WTC11 (cell line): ENCODE measurements around the gene ROBO1. TPM values are rescaled to one million over a fixed set of nuclear protein-coding genes. Genes with fewer than 3 reads are reported as not detected.

ENCODE experiments used
- ATAC-seq: fragments of 200-7000 bp; cut with Tn5 transposase; 2 replicates; pipeline ENCODE4 v1.10.0; 2021; ENCODE audit warnings: mild to moderate bottlenecking, moderate library complexity
- CTCF ChIA-PET: fragments of 300-600 bp; sonication (Branson Sonifier 250); formaldehyde crosslinking; loops from one replicate; lab custom pipeline; 2021; ENCODE audit warnings: antibody characterized with exemption; lab: Charles Lee
- POLR2A ChIA-PET: fragments of 350-600 bp; sonication (Branson Sonifier 250); formaldehyde crosslinking; loops from one replicate; lab custom pipeline; 2021; ENCODE audit warnings: antibody characterized with exemption; lab: Charles Lee
- DNase-seq: peaks from one replicate; pipeline ENCODE4 v3.0.0; 2021; ENCODE audit warnings: low spot score
- H3K27ac Mint-ChIP-seq: 2 replicates; pipeline ENCODE4 v1.8.0; 2021; ENCODE audit warnings: mixed read lengths
- H3K27me3 Mint-ChIP-seq: 2 replicates; pipeline ENCODE4 v1.8.0; 2021; ENCODE audit warnings: low read depth, mild to moderate bottlenecking, moderate library complexity, mixed read lengths
- H3K36me3 Mint-ChIP-seq: 2 replicates; pipeline ENCODE4 v1.8.0; 2021; ENCODE audit warnings: mixed read lengths
- H3K4me1 Mint-ChIP-seq: 2 replicates; pipeline ENCODE4 v1.8.0; 2022; ENCODE audit warnings: mixed read lengths
- H3K4me3 Mint-ChIP-seq: 2 replicates; pipeline ENCODE4 v1.8.0; 2021; ENCODE audit warnings: mild to moderate bottlenecking, moderate library complexity, mixed read lengths
- H3K9me3 Mint-ChIP-seq: 2 replicates; pipeline ENCODE4 v1.8.0; 2021; ENCODE audit warnings: mixed read lengths
- ESRRA ChIP-seq: sonication (generic); formaldehyde crosslinking; IDR thresholded peaks from 2 replicates; pipeline ENCODE4 v1.8.1; 2022; ENCODE audit warnings: mild to moderate bottlenecking, missing genetic modification reagents, borderline replicate concordance
- FOXK1 ChIP-seq: sonication (generic); formaldehyde crosslinking; IDR thresholded peaks from 2 replicates; pipeline ENCODE4 v1.8.0; 2022; ENCODE audit warnings: mild to moderate bottlenecking, moderate library complexity, missing genetic modification reagents
- GABPB1 ChIP-seq: sonication (generic); formaldehyde crosslinking; IDR thresholded peaks from 2 replicates; pipeline ENCODE4 v1.8.1; 2023; ENCODE audit warnings: mild to moderate bottlenecking, missing genetic modification reagents
- GRHL2 ChIP-seq: fragments of 250-450 bp; sonication (Bioruptor Pico); IDR thresholded peaks from 2 replicates; pipeline ENCODE4 v1.8.0; 2022; ENCODE audit warnings: mild to moderate bottlenecking, moderate library complexity; ENCODE audit not compliant: insufficient replicate concordance, severe bottlenecking
- HMGA2 ChIP-seq: fragments of 250-450 bp; sonication (Bioruptor Pico); IDR thresholded peaks from 2 replicates; pipeline ENCODE4 v1.4.0; 2021; ENCODE audit warnings: mild to moderate bottlenecking, moderate library complexity
- OVOL2 ChIP-seq: fragments of 250-450 bp; sonication (Bioruptor Pico); IDR thresholded peaks from 2 replicates; pipeline ENCODE4 v1.9.0; 2021; ENCODE audit warnings: mild to moderate bottlenecking, borderline replicate concordance
- RORB ChIP-seq: fragments of 250-450 bp; sonication (Bioruptor Pico); IDR thresholded peaks from 2 replicates; pipeline ENCODE4 v1.9.0; 2021; ENCODE audit warnings: mild to moderate bottlenecking
- SMAD3 ChIP-seq: sonication (generic); formaldehyde crosslinking; IDR thresholded peaks from 2 replicates; pipeline ENCODE4 v1.8.0; 2022; ENCODE audit warnings: missing genetic modification reagents, mild to moderate bottlenecking, borderline replicate concordance
- TEAD1 ChIP-seq: sonication (generic); formaldehyde crosslinking; IDR thresholded peaks from 2 replicates; pipeline ENCODE4 v1.8.0; 2022; ENCODE audit warnings: mild to moderate bottlenecking, missing genetic modification reagents
- ZNF121 ChIP-seq: sonication (generic); formaldehyde crosslinking; IDR thresholded peaks from 2 replicates; pipeline ENCODE4 v1.8.0; 2023; ENCODE audit warnings: missing genetic modification reagents
- ZNF416 ChIP-seq: fragments of 250-450 bp; sonication (Bioruptor Pico); IDR thresholded peaks from 2 replicates; pipeline ENCODE4 v1.9.0; 2021; ENCODE audit warnings: mild to moderate bottlenecking, inconsistent platforms
- total RNA-seq: library from RNA; stranded (reverse); gene quantifications from 3 replicates; pipeline ENCODE4 v1.2.3, GENCODE V29; 2021
- TF ChIP-seq, protein P1 (sequence below): sonication (generic); formaldehyde crosslinking; IDR thresholded peaks from 2 replicates; pipeline ENCODE4 v1.8.1; 2022; ENCODE audit warnings: missing genetic modification reagents, borderline replicate concordance
- TF ChIP-seq, protein P2 (sequence below): sonication (generic); formaldehyde crosslinking; IDR thresholded peaks from 2 replicates; pipeline ENCODE4 v1.8.1; 2022; ENCODE audit warnings: low read depth, mild to moderate bottlenecking, moderate library complexity, missing genetic modification reagents, borderline replicate concordance
- TF ChIP-seq, protein P3 (sequence below): sonication (generic); formaldehyde crosslinking; IDR thresholded peaks from 2 replicates; pipeline ENCODE4 v1.8.0; 2022; ENCODE audit warnings: missing genetic modification reagents
- TF ChIP-seq, protein P4 (sequence below): fragments of 250-450 bp; sonication (Bioruptor Pico); IDR thresholded peaks from 2 replicates; pipeline ENCODE4 v1.9.0; 2021; ENCODE audit warnings: mild to moderate bottlenecking
- TF ChIP-seq, protein P5 (sequence below): sonication (generic); formaldehyde crosslinking; IDR thresholded peaks from 2 replicates; pipeline ENCODE4 v1.8.0; 2023; ENCODE audit warnings: missing genetic modification reagents
- TF ChIP-seq, protein P6 (sequence below): sonication (generic); formaldehyde crosslinking; IDR thresholded peaks from 2 replicates; pipeline ENCODE4 v1.8.1; 2023; ENCODE audit warnings: mild to moderate bottlenecking, missing genetic modification reagents, moderate library complexity
- TF ChIP-seq, protein P7 (sequence below): sonication (generic); formaldehyde crosslinking; conservative IDR thresholded peaks from 2 replicates; pipeline ENCODE4 v1.8.1; 2022; ENCODE audit warnings: mild to moderate bottlenecking, missing genetic modification reagents

Gene ROBO1
- total RNA-seq, 1 experiment from 2014 or later: 90.9 TPM

DNA sequence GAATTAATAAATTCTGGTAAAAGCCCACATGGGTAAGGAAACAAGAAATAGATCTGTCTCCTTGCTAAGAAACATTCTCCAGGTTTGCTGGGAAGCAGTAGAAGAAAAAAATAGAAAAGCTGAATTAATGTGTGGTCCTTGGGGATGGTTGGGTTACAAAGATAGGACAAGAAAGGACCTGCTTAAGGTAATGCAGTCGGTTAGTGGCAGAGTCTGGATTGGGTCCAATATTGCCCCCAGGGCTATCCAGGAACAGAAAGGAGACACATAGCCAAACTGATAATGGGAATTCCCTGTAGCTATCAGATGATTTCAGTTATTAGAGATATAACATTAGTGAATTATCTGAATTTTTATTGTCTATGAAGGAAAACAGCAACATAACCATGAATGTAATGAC lies 584.3 kb downstream of the ROBO1 start:
- ATAC-seq (no peak), DNase-seq (no peak)
- POLR2A ChIA-PET: no interaction called here
- Mint-ChIP-seq H3K27me3 (no peaks in the 10 kb centered on the region), H3K4me1 (peaks cover 16% of the 10 kb centered on the region), H3K36me3 (no peaks in the 10 kb centered on the region), H3K4me3 (no peak overlapping the region), H3K9me3 (no peaks in the 10 kb centered on the region), H3K27ac (no peak overlapping the region; the same call in 1 of the 2 replicates)
- no peak for TF ChIP-seq HMGA2
- TF ChIP-seq, protein P1, sequence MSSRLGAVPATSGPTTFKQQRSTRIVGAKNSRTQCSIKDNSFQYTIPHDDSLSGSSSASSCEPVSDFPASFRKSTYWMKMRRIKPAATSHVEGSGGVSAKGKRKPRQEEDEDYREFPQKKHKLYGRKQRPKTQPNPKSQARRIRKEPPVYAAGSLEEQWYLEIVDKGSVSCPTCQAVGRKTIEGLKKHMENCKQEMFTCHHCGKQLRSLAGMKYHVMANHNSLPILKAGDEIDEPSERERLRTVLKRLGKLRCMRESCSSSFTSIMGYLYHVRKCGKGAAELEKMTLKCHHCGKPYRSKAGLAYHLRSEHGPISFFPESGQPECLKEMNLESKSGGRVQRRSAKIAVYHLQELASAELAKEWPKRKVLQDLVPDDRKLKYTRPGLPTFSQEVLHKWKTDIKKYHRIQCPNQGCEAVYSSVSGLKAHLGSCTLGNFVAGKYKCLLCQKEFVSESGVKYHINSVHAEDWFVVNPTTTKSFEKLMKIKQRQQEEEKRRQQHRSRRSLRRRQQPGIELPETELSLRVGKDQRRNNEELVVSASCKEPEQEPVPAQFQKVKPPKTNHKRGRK: no peak
- CTCF ChIA-PET: interaction anchor here (1.7 kb wide), 1 partner anchor 98 kb away, joined by 6 read pairs; no protein-coding TSS in a partner anchor

DNA sequence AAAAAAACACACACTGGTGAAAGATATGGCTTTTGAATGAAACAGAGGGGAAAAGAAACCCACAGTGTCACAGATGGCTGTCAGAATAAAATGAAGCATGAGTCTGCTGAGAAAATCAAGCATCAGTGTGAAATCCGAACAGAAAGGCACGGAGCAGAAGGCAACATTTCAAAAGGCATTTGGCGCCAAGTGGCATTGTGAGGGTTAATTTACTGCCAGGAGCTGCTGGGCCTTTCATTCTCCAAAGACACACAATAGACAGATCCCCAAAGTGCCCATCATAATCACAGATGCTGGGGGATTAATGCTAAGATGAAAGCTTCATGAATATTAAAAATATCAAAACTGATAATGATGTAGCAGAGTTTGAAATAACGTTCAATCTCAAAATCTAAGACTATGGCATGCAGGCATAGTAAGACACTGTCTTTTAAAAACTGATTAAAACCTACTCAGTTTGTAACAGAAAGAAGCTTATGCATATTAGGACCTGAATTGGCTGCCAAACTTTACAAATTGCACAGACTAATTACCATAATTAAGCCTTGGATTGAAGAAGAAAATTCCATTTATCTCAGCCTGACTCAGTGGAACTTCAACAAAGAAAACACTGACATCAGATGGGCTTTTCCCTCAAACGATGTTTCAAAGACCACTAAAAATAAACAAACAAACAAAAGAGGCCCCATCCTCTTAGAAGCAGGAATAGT lies 589.2 kb downstream of the ROBO1 start:
- Mint-ChIP-seq H3K4me1 (peaks cover 21% of the 10 kb centered on the region), H3K36me3 (peaks cover 6% of the 10 kb centered on the region), H3K27me3 (no peaks in the 10 kb centered on the region), H3K27ac (no peak overlapping the region), H3K4me3 (no peak overlapping the region), H3K9me3 (peaks cover 9% of the 10 kb centered on the region)
- ATAC-seq (no peak), DNase-seq (no peak)
- ChIA-PET CTCF (no interaction called here), POLR2A (no interaction called here)
- TF ChIP-seq ESRRA (CRISPR knock-in tag): no peak
- no peak for TF ChIP-seq FOXK1
- TF ChIP-seq, protein P2, sequence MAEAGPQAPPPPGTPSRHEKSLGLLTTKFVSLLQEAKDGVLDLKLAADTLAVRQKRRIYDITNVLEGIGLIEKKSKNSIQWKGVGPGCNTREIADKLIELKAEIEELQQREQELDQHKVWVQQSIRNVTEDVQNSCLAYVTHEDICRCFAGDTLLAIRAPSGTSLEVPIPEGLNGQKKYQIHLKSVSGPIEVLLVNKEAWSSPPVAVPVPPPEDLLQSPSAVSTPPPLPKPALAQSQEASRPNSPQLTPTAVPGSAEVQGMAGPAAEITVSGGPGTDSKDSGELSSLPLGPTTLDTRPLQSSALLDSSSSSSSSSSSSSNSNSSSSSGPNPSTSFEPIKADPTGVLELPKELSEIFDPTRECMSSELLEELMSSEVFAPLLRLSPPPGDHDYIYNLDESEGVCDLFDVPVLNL (CRISPR knock-in tag): no peak
- TF ChIP-seq, protein P3, sequence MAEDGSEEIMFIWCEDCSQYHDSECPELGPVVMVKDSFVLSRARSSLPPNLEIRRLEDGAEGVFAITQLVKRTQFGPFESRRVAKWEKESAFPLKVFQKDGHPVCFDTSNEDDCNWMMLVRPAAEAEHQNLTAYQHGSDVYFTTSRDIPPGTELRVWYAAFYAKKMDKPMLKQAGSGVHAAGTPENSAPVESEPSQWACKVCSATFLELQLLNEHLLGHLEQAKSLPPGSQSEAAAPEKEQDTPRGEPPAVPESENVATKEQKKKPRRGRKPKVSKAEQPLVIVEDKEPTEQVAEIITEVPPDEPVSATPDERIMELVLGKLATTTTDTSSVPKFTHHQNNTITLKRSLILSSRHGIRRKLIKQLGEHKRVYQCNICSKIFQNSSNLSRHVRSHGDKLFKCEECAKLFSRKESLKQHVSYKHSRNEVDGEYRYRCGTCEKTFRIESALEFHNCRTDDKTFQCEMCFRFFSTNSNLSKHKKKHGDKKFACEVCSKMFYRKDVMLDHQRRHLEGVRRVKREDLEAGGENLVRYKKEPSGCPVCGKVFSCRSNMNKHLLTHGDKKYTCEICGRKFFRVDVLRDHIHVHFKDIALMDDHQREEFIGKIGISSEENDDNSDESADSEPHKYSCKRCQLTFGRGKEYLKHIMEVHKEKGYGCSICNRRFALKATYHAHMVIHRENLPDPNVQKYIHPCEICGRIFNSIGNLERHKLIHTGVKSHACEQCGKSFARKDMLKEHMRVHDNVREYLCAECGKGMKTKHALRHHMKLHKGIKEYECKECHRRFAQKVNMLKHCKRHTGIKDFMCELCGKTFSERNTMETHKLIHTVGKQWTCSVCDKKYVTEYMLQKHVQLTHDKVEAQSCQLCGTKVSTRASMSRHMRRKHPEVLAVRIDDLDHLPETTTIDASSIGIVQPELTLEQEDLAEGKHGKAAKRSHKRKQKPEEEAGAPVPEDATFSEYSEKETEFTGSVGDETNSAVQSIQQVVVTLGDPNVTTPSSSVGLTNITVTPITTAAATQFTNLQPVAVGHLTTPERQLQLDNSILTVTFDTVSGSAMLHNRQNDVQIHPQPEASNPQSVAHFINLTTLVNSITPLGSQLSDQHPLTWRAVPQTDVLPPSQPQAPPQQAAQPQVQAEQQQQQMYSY (CRISPR knock-in tag): no peak
- no peak for TF ChIP-seq ZNF416
- TF ChIP-seq, protein P4, sequence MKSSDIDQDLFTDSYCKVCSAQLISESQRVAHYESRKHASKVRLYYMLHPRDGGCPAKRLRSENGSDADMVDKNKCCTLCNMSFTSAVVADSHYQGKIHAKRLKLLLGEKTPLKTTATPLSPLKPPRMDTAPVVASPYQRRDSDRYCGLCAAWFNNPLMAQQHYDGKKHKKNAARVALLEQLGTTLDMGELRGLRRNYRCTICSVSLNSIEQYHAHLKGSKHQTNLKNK (CRISPR knock-in tag): no peak
- no peak for TF ChIP-seq GRHL2 (CRISPR knock-in tag)
- TF ChIP-seq, protein P5, sequence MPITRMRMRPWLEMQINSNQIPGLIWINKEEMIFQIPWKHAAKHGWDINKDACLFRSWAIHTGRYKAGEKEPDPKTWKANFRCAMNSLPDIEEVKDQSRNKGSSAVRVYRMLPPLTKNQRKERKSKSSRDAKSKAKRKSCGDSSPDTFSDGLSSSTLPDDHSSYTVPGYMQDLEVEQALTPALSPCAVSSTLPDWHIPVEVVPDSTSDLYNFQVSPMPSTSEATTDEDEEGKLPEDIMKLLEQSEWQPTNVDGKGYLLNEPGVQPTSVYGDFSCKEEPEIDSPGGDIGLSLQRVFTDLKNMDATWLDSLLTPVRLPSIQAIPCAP: no peak
- TF ChIP-seq RORB (CRISPR knock-in tag): no peak
- TF ChIP-seq, protein P6, sequence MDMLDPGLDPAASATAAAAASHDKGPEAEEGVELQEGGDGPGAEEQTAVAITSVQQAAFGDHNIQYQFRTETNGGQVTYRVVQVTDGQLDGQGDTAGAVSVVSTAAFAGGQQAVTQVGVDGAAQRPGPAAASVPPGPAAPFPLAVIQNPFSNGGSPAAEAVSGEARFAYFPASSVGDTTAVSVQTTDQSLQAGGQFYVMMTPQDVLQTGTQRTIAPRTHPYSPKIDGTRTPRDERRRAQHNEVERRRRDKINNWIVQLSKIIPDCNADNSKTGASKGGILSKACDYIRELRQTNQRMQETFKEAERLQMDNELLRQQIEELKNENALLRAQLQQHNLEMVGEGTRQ: no peak

DNA sequence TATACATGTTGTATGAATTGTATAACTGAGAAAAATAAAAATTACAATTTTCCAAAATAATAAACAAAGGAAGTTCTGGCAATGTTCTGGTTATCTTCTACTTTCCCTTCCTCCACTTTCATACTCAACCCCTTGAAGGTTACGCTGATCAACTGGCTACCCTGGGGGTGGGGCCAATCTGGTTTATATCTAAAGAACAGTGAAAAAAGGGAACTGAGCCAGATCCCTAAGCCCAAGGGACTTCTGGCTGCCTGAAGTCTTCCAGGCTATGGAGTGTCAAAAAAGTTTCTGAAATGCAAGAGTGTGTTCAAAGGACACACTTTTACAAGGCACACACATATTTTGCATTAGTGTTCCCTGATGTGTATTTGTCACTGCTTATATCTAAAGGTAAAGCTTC lies 591.9 kb downstream of the ROBO1 start:
- DNase-seq: no peak
- no peak for ATAC-seq
- peaks cover 21% of the 10 kb centered on the region for H3K4me1 Mint-ChIP-seq
- no peak overlapping the region for H3K27ac Mint-ChIP-seq
- ChIA-PET POLR2A (no interaction called here), CTCF (no interaction called here)
- H3K9me3 Mint-ChIP-seq: peaks cover 15% of the 10 kb centered on the region
- H3K27me3 Mint-ChIP-seq: no peaks in the 10 kb centered on the region
- H3K4me3 Mint-ChIP-seq: no peak overlapping the region
- H3K36me3 Mint-ChIP-seq: peaks cover 11% of the 10 kb centered on the region
- TF ChIP-seq SMAD3 (no peak), OVOL2 (CRISPR knock-in tag) (no peak), ZNF121 (CRISPR knock-in tag) (no peak), TEAD1 (no peak), GABPB1 (no peak)
- TF ChIP-seq, protein P3 (CRISPR knock-in tag): no peak
- TF ChIP-seq, protein P7, sequence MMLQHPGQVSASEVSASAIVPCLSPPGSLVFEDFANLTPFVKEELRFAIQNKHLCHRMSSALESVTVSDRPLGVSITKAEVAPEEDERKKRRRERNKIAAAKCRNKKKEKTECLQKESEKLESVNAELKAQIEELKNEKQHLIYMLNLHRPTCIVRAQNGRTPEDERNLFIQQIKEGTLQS: no peak
